WTC11 (cell line): ENCODE measurements around the gene ERBB4. TPM values are rescaled to one million over a fixed set of nuclear protein-coding genes. Genes with fewer than 3 reads are reported as not detected.

Source experiments
- ATAC-seq: fragments of 200-7000 bp; cut with Tn5 transposase; 2 replicates; pipeline ENCODE4 v1.10.0; 2021; ENCODE audit warnings: mild to moderate bottlenecking, moderate library complexity
- CTCF ChIA-PET: fragments of 300-600 bp; sonication (Branson Sonifier 250); formaldehyde crosslinking; loops from one replicate; lab custom pipeline; 2021; ENCODE audit warnings: antibody characterized with exemption; lab: Charles Lee
- POLR2A ChIA-PET: fragments of 350-600 bp; sonication (Branson Sonifier 250); formaldehyde crosslinking; loops from one replicate; lab custom pipeline; 2021; ENCODE audit warnings: antibody characterized with exemption; lab: Charles Lee
- DNase-seq: peaks from one replicate; pipeline ENCODE4 v3.0.0; 2021; ENCODE audit warnings: low spot score
- H3K27ac Mint-ChIP-seq: 2 replicates; pipeline ENCODE4 v1.8.0; 2021; ENCODE audit warnings: mixed read lengths
- H3K27me3 Mint-ChIP-seq: 2 replicates; pipeline ENCODE4 v1.8.0; 2021; ENCODE audit warnings: low read depth, mild to moderate bottlenecking, moderate library complexity, mixed read lengths
- H3K36me3 Mint-ChIP-seq: 2 replicates; pipeline ENCODE4 v1.8.0; 2021; ENCODE audit warnings: mixed read lengths
- H3K4me1 Mint-ChIP-seq: 2 replicates; pipeline ENCODE4 v1.8.0; 2022; ENCODE audit warnings: mixed read lengths
- H3K4me3 Mint-ChIP-seq: 2 replicates; pipeline ENCODE4 v1.8.0; 2021; ENCODE audit warnings: mild to moderate bottlenecking, moderate library complexity, mixed read lengths
- H3K9me3 Mint-ChIP-seq: 2 replicates; pipeline ENCODE4 v1.8.0; 2021; ENCODE audit warnings: mixed read lengths
- CREB1 ChIP-seq: sonication (generic); formaldehyde crosslinking; IDR thresholded peaks from 2 replicates; pipeline ENCODE4 v1.8.0; 2023; ENCODE audit warnings: mild to moderate bottlenecking, missing genetic modification reagents
- E2F1 ChIP-seq: sonication (generic); formaldehyde crosslinking; IDR thresholded peaks from 2 replicates; pipeline ENCODE4 v1.8.0; 2022; ENCODE audit warnings: mild to moderate bottlenecking, missing genetic modification reagents
- EMX1 ChIP-seq: fragments of 250-450 bp; sonication (Bioruptor Pico); IDR thresholded peaks from 2 replicates; pipeline ENCODE4 v1.8.0; 2021; ENCODE audit warnings: mild to moderate bottlenecking
- ESRRA ChIP-seq: sonication (generic); formaldehyde crosslinking; IDR thresholded peaks from 2 replicates; pipeline ENCODE4 v1.8.1; 2022; ENCODE audit warnings: mild to moderate bottlenecking, missing genetic modification reagents, borderline replicate concordance
- ETV6 ChIP-seq: sonication (generic); formaldehyde crosslinking; IDR thresholded peaks from 2 replicates; pipeline ENCODE4 v1.8.1; 2022; ENCODE audit warnings: mild to moderate bottlenecking, missing genetic modification reagents
- GRHL2 ChIP-seq: fragments of 250-450 bp; sonication (Bioruptor Pico); IDR thresholded peaks from 2 replicates; pipeline ENCODE4 v1.8.0; 2022; ENCODE audit warnings: mild to moderate bottlenecking, moderate library complexity; ENCODE audit not compliant: insufficient replicate concordance, severe bottlenecking
- GTF2I ChIP-seq: fragments of 250-450 bp; sonication (Bioruptor Pico); conservative IDR thresholded peaks from 2 replicates; pipeline ENCODE4 v1.4.0; 2021; ENCODE audit warnings: mild to moderate bottlenecking
- JUN ChIP-seq: sonication (generic); formaldehyde crosslinking; IDR thresholded peaks from 2 replicates; pipeline ENCODE4 v1.8.0; 2023; ENCODE audit warnings: mild to moderate bottlenecking, missing genetic modification reagents
- MLX ChIP-seq: sonication (generic); formaldehyde crosslinking; IDR thresholded peaks from 2 replicates; pipeline ENCODE4 v1.8.1; 2023; ENCODE audit warnings: mild to moderate bottlenecking, missing genetic modification reagents, moderate library complexity
- MYBL2 ChIP-seq: sonication (generic); formaldehyde crosslinking; IDR thresholded peaks from 2 replicates; pipeline ENCODE4 v1.8.1; 2023; ENCODE audit warnings: mild to moderate bottlenecking, moderate library complexity, missing genetic modification reagents
- NR2C2 ChIP-seq: sonication (generic); formaldehyde crosslinking; IDR thresholded peaks from 2 replicates; pipeline ENCODE4 v1.8.0; 2022; ENCODE audit warnings: mild to moderate bottlenecking, missing genetic modification reagents
- OVOL2 ChIP-seq: fragments of 250-450 bp; sonication (Bioruptor Pico); IDR thresholded peaks from 2 replicates; pipeline ENCODE4 v1.9.0; 2021; ENCODE audit warnings: mild to moderate bottlenecking, borderline replicate concordance
- RELA ChIP-seq: sonication (generic); formaldehyde crosslinking; IDR thresholded peaks from 2 replicates; pipeline ENCODE4 v1.8.1; 2022; ENCODE audit warnings: missing genetic modification reagents, mild to moderate bottlenecking, borderline replicate concordance
- SMAD3 ChIP-seq: sonication (generic); formaldehyde crosslinking; IDR thresholded peaks from 2 replicates; pipeline ENCODE4 v1.8.0; 2022; ENCODE audit warnings: missing genetic modification reagents, mild to moderate bottlenecking, borderline replicate concordance
- TCF7 ChIP-seq: sonication (generic); formaldehyde crosslinking; IDR thresholded peaks from 2 replicates; pipeline ENCODE4 v1.8.0; 2022; ENCODE audit warnings: mild to moderate bottlenecking, low read depth, missing genetic modification reagents, moderate library complexity
- TP53 ChIP-seq: sonication (generic); formaldehyde crosslinking; IDR thresholded peaks from 2 replicates; pipeline ENCODE4 v1.8.1; 2023; ENCODE audit warnings: mild to moderate bottlenecking, missing genetic modification reagents
- ZBTB21 ChIP-seq: sonication (generic); formaldehyde crosslinking; IDR thresholded peaks from 2 replicates; pipeline ENCODE4 v1.8.1; 2023; ENCODE audit warnings: mild to moderate bottlenecking, missing genetic modification reagents, borderline replicate concordance
- ZNF121 ChIP-seq: sonication (generic); formaldehyde crosslinking; IDR thresholded peaks from 2 replicates; pipeline ENCODE4 v1.8.0; 2023; ENCODE audit warnings: missing genetic modification reagents
- ZNF416 ChIP-seq: fragments of 250-450 bp; sonication (Bioruptor Pico); IDR thresholded peaks from 2 replicates; pipeline ENCODE4 v1.9.0; 2021; ENCODE audit warnings: mild to moderate bottlenecking, inconsistent platforms
- ZNF423 ChIP-seq: fragments of 250-450 bp; sonication (Bioruptor Pico); IDR thresholded peaks from 2 replicates; pipeline ENCODE4 v2.1.2; 2022; ENCODE audit warnings: mild to moderate bottlenecking, moderate library complexity
- ZNF671 ChIP-seq: fragments of 250-450 bp; sonication (Bioruptor Pico); IDR thresholded peaks from 2 replicates; pipeline ENCODE4 v1.8.0; 2021; ENCODE audit warnings: mild to moderate bottlenecking
- total RNA-seq: library from RNA; stranded (reverse); gene quantifications from 3 replicates; pipeline ENCODE4 v1.2.3, GENCODE V29; 2021
- TF ChIP-seq, protein P1 (sequence below): sonication (generic); formaldehyde crosslinking; IDR thresholded peaks from 2 replicates; pipeline ENCODE4 v1.8.1; 2023; ENCODE audit warnings: mild to moderate bottlenecking, moderate library complexity, missing genetic modification reagents
- TF ChIP-seq, protein P2 (sequence below): fragments of 250-450 bp; sonication (Bioruptor Pico); conservative IDR thresholded peaks from 2 replicates; pipeline ENCODE4 v1.9.0; 2021; ENCODE audit warnings: mild to moderate bottlenecking
- TF ChIP-seq, protein P3 (sequence below): fragments of 200-600 bp; IDR thresholded peaks from 2 replicates; pipeline ENCODE4 v1.8.0; 2022; ENCODE audit warnings: antibody characterized with exemption

Gene ERBB4
- total RNA-seq, 1 experiment from 2014 or later: 1.6 TPM

GRCh38 chr2:211816754-211817153 lies 721.8 kb downstream of the ERBB4 start (continued):
- TF ChIP-seq, protein P1, sequence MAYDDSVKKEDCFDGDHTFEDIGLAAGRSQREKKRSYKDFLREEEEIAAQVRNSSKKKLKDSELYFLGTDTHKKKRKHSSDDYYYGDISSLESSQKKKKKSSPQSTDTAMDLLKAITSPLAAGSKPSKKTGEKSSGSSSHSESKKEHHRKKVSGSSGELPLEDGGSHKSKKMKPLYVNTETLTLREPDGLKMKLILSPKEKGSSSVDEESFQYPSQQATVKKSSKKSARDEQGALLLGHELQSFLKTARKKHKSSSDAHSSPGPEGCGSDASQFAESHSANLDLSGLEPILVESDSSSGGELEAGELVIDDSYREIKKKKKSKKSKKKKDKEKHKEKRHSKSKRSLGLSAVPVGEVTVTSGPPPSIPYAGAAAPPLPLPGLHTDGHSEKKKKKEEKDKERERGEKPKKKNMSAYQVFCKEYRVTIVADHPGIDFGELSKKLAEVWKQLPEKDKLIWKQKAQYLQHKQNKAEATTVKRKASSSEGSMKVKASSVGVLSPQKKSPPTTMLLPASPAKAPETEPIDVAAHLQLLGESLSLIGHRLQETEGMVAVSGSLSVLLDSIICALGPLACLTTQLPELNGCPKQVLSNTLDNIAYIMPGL (CRISPR knock-in tag): no peak
- TF ChIP-seq MLX (no peak), CREB1 (no peak)

DNA sequence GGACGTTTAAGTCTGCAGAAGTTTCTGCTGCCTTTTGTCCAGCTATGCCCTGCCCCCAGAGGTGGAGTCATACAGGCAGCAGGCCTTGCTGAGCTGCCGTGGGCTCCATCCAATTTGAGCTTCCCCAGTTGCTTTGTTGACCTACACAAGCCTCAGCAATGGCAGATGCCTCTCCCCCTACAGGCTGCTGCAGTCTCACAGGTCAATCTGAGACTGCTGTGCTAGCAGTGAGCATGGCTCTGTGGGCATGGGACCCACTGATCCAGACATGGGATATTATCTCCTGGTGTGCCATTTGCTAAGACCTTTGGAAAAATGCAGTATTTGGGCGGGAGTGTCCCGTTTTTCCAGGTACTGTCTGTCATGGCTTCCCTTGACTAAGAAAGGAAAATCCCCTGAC lies 726.0 kb downstream of the ERBB4 start:
- peak; percentile 99 for ATAC-seq
- CTCF ChIA-PET: interaction anchor here (0.5 to 0.9 kb wide), 6 partner anchors 14 to 222 kb away, joined by 3 to 7 read pairs (median 4); no protein-coding TSS in a partner anchor
- no peaks in the 10 kb centered on the region for H3K4me1 Mint-ChIP-seq
- TF ChIP-seq RELA (CRISPR knock-in tag) (no peak), ETV6 (CRISPR knock-in tag) (no peak), SMAD3 (CRISPR knock-in tag) (no peak), MYBL2 (CRISPR knock-in tag) (no peak), E2F1 (no peak)
- TF ChIP-seq, protein P2, sequence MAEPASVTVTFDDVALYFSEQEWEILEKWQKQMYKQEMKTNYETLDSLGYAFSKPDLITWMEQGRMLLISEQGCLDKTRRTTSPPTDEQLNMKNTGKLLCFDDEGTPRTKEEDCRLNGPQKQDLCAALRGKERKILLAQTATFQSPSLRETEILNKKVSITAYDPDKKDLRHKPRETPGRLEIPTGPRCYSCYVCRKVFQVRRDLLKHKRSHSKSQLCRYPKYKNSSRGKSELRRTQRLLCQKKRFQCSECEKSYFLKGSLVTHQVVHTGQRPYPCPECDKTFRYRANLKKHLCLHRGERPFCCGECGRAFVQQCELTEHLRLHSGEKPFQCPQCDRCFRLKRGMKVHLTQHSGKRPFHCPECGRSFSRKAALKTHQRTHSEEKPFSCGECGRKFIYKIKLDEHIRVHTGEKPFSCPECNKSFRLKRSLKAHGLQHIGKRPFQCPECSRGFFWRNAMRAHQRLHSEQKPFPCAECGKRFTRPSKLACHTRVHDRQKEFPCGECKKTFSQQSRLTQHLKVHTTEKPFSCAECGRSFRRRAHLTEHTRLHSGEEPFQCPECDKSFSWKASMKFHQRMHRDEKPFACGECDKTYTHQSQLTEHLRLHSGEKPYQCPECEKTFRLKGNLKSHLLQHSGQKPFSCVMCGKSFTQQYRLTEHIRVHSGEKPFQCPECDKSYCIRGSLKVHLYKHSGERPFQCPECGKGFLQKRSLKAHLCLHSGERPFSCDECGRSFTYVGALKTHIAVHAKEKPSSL (CRISPR knock-in tag): no peak
- TF ChIP-seq, all 79 proteins: peak for 0
- H3K4me3 Mint-ChIP-seq: no peak overlapping the region
- H3K36me3 Mint-ChIP-seq: no peaks in the 10 kb centered on the region
- POLR2A ChIA-PET: no interaction called here
- H3K9me3 Mint-ChIP-seq: peaks cover 3% of the 10 kb centered on the region; the same call in 1 of the 2 replicates
- H3K27me3 Mint-ChIP-seq: no peaks in the 10 kb centered on the region
- no peak overlapping the region for H3K27ac Mint-ChIP-seq
- DNase-seq: peak; percentile 16

DNA sequence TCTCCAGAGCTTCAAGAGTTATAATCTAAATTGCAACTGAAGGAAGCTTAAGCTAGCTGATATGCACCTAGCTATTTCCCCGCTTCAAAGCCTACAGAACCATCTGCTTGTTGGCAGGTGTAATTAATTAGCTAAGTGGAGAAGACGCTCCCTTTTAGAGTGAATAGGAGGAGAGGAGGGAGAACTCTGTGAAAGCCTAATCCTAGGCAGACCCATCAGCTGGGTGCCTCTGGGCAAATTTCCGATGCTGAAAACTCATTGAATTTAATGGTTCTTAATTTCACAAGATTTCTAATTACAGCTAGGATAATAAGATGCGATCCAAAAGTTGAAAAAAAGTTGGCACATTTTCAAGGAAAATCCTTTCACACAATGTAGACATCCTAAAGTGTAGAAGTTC lies 735.9 kb downstream of the ERBB4 start:
- TF ChIP-seq ZNF121: no peak
- DNase-seq: no peak
- Mint-ChIP-seq H3K27ac (no peak overlapping the region), H3K4me3 (no peak overlapping the region), H3K36me3 (no peaks in the 10 kb centered on the region), H3K9me3 (0 out of 2 replicates have a peak, but pooled peaks cover 1% of the 10 kb centered on the region), H3K4me1 (peaks cover 4% of the 10 kb centered on the region), H3K27me3 (no peaks in the 10 kb centered on the region)
- ATAC-seq: no peak
- ChIA-PET CTCF (no interaction called here), POLR2A (no interaction called here)

- POLR2A ChIA-PET: no interaction called here
- DNase-seq (no peak), ATAC-seq (no peak)
- H3K36me3 Mint-ChIP-seq: no peaks in the 10 kb centered on the region
- no peak overlapping the region for H3K4me3 Mint-ChIP-seq
- no peaks in the 10 kb centered on the region for H3K9me3 Mint-ChIP-seq
- CTCF ChIA-PET: no interaction called here
- H3K27me3 Mint-ChIP-seq: no peaks in the 10 kb centered on the region
- peaks cover 4% of the 10 kb centered on the region for H3K4me1 Mint-ChIP-seq
- H3K27ac Mint-ChIP-seq: no peak overlapping the region
- TF ChIP-seq ZNF416 (CRISPR knock-in tag) (no peak), JUN (CRISPR knock-in tag) (no peak), TP53 (CRISPR knock-in tag) (no peak), GTF2I (no peak), ZBTB21 (CRISPR knock-in tag) (no peak), ZNF423 (CRISPR knock-in tag) (no peak), MYBL2 (CRISPR knock-in tag) (no peak), EMX1 (CRISPR knock-in tag) (no peak), CREB1 (no peak), OVOL2 (no peak), TCF7 (CRISPR knock-in tag) (no peak), ETV6 (CRISPR knock-in tag) (no peak), GRHL2 (CRISPR knock-in tag) (no peak), ZNF671 (CRISPR knock-in tag) (no peak), ESRRA (no peak), NR2C2 (CRISPR knock-in tag) (no peak)
- TF ChIP-seq, protein P3, sequence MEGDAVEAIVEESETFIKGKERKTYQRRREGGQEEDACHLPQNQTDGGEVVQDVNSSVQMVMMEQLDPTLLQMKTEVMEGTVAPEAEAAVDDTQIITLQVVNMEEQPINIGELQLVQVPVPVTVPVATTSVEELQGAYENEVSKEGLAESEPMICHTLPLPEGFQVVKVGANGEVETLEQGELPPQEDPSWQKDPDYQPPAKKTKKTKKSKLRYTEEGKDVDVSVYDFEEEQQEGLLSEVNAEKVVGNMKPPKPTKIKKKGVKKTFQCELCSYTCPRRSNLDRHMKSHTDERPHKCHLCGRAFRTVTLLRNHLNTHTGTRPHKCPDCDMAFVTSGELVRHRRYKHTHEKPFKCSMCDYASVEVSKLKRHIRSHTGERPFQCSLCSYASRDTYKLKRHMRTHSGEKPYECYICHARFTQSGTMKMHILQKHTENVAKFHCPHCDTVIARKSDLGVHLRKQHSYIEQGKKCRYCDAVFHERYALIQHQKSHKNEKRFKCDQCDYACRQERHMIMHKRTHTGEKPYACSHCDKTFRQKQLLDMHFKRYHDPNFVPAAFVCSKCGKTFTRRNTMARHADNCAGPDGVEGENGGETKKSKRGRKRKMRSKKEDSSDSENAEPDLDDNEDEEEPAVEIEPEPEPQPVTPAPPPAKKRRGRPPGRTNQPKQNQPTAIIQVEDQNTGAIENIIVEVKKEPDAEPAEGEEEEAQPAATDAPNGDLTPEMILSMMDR: no peak
Observed at GRCh38 chr2:211800001-211800400, 738.6 kb downstream of the ERBB4 start.
